ENCODE data around the gene MOSMO. TPM values are rescaled to one million over a fixed set of nuclear protein-coding genes. Genes with fewer than 3 reads are reported as not detected.
A peak's percentile ranks its signal among the peaks of the same experiment; 100 is the strongest.

MOSMO gene
- total and polyA plus RNA-seq, 2 of the 13 experiments (the other 11 are each of a cell fraction or from before 2014, with no cell fraction given) = 26.7 to 32.6 TPM

- no peak for TF ChIP-seq ZBTB33 (CRISPR knock-in tag; IDR thresholded peaks at IDR 0.05)
- no peak for TF ChIP-seq DDIT3 (CRISPR knock-in tag; IDR thresholded peaks at IDR 0.05)
- no peak for TF ChIP-seq REST (IDR thresholded peaks at IDR 0.05; ENCODE audit: borderline replicate concordance in 1 of 2, low read depth in 1 of 2, low read length in 2 of 2)
- no peak for TF ChIP-seq ZNF672 (CRISPR knock-in tag; IDR thresholded peaks at IDR 0.05)
- TF ChIP-seq ERF (CRISPR knock-in tag; IDR thresholded peaks at IDR 0.05) = no peak; the same call in 1 of the 2 replicates
- TF ChIP-seq IKZF4 (CRISPR knock-in tag; IDR thresholded peaks at IDR 0.05; ENCODE audit: borderline replicate concordance, low read depth, not compliant biosample characterization) = no peak
- no peak for TF ChIP-seq TAF1 (CRISPR knock-in tag; IDR thresholded peaks at IDR 0.05)
- no peak for TF ChIP-seq ZMAT5 (CRISPR knock-in tag; IDR thresholded peaks at IDR 0.05; ENCODE audit: borderline replicate concordance, low read depth)
- no peak for TF ChIP-seq MXI1 (IDR thresholded peaks at IDR 0.05; ENCODE audit: borderline replicate concordance, low read depth, low read length)
- no peak for TF ChIP-seq ZNF891 (CRISPR knock-in tag; IDR thresholded peaks at IDR 0.05)
- TF ChIP-seq, protein P1, sequence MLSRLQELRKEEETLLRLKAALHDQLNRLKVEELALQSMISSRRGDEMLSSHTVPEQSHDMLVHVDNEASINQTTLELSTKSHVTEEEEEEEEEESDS (CRISPR knock-in tag; IDR thresholded peaks at IDR 0.05; ENCODE audit: borderline replicate concordance) = no peak
- TF ChIP-seq SNAI1 (CRISPR knock-in tag; IDR thresholded peaks at IDR 0.05; ENCODE audit: borderline replicate concordance) = no peak
- no peak for TF ChIP-seq HDAC2 (CRISPR knock-in tag; IDR thresholded peaks at IDR 0.05)
- TF ChIP-seq ZSCAN20 (CRISPR knock-in tag; IDR thresholded peaks at IDR 0.05; ENCODE audit: borderline replicate concordance) = no peak
- peak; percentile 17; the same call in 1 of the 2 replicates for TF ChIP-seq PAXIP1 (CRISPR knock-in tag; conservative IDR thresholded peaks at IDR 0.05)
Observed at GRCh38 chr16:22099256-22099975, 91.5 kb downstream of the MOSMO start (continued).

Data from HepG2 (cell line).